MM.1S (cell line): ENCODE results near the gene SPATA17.

ENCODE experiments used
- DNase-seq: peaks from one replicate; pipeline ENCODE4 v3.0.0-alpha.2; 2015
- H2AFZ ChIP-seq: fragments of 300-600 bp; sonication (generic); 2 replicates; pipeline ENCODE4 v1.6.0; 2016; ENCODE audit warnings: antibody characterized with exemption, low read length
- H3F3A ChIP-seq: fragments of 300-600 bp; sonication (generic); 2 replicates; pipeline ENCODE4 v1.6.1; 2016; ENCODE audit warnings: mild to moderate bottlenecking, antibody characterized with exemption, low read length, moderate library complexity, mixed read lengths; ENCODE audit not compliant: insufficient read depth
- H3K27ac ChIP-seq: fragments of 300-600 bp; sonication (generic); 2 replicates; pipeline ENCODE4 v1.5.1; 2016; ENCODE audit warnings: mild to moderate bottlenecking, low read length
- H3K27me3 ChIP-seq: fragments of 300-600 bp; sonication (generic); replicated peaks from 2 replicates; pipeline ENCODE4 v1.6.0; 2016; ENCODE audit warnings: low read length; ENCODE audit not compliant: insufficient read depth
- H3K36me3 ChIP-seq: fragments of 300-600 bp; sonication (generic); replicated peaks from 2 replicates; pipeline ENCODE4 v1.6.1; 2016; ENCODE audit warnings: mild to moderate bottlenecking, low read length, mixed read lengths; ENCODE audit not compliant: insufficient read depth
- H3K4me1 ChIP-seq: fragments of 300-600 bp; sonication (generic); 2 replicates; pipeline ENCODE4 v1.6.1; 2016; ENCODE audit warnings: low read length, mixed read lengths
- H3K4me2 ChIP-seq: fragments of 300-600 bp; sonication (generic); 2 replicates; pipeline ENCODE4 v1.6.0; 2016; ENCODE audit warnings: low read depth, low read length
- H3K4me3 ChIP-seq: fragments of 300-600 bp; sonication (generic); 2 replicates; pipeline ENCODE4 v1.5.1; 2016; ENCODE audit warnings: low read length, mixed read lengths
- H3K79me2 ChIP-seq: fragments of 300-600 bp; sonication (generic); 2 replicates; pipeline ENCODE4 v1.6.1; 2016; ENCODE audit warnings: mixed run types, low read length, mixed read lengths
- H3K9ac ChIP-seq: fragments of 300-600 bp; sonication (generic); 2 replicates; pipeline ENCODE4 v1.6.1; 2016; ENCODE audit warnings: low read length, mixed read lengths
- H3K9me2 ChIP-seq: fragments of 300-600 bp; sonication (generic); replicated peaks from 2 replicates; pipeline ENCODE4 v1.6.1; 2016; ENCODE audit warnings: mild to moderate bottlenecking, low read length, mixed read lengths; ENCODE audit not compliant: insufficient read depth
- H3K9me3 ChIP-seq: fragments of 300-600 bp; sonication (generic); replicated peaks from 2 replicates; pipeline ENCODE4 v1.6.1; 2016; ENCODE audit warnings: mild to moderate bottlenecking, low read length, mixed read lengths; ENCODE audit not compliant: insufficient read depth
- H4K20me1 ChIP-seq: fragments of 300-600 bp; sonication (generic); 2 replicates; pipeline ENCODE4 v1.6.1; 2016; ENCODE audit warnings: mild to moderate bottlenecking, low read length, moderate library complexity, mixed read lengths; ENCODE audit not compliant: insufficient read depth
- CTCF ChIP-seq: fragments of 300-600 bp; sonication (generic); IDR thresholded peaks from 2 replicates; pipeline ENCODE4 v1.5.1; 2016; ENCODE audit warnings: antibody characterized with exemption, low read length, mixed read lengths
- EZH2 ChIP-seq: fragments of 300-600 bp; sonication (generic); optimal IDR thresholded peaks from 2 replicates; pipeline ENCODE3; 2017; ENCODE audit warnings: low read depth, mild to moderate bottlenecking, antibody characterized with exemption, low read length, mixed read lengths
- EZH2phosphoT487 ChIP-seq: fragments of 300-600 bp; sonication (generic); IDR thresholded peaks from 2 replicates; pipeline ENCODE4 v1.6.1; 2018; ENCODE audit warnings: antibody characterized with exemption, low read length

The SPATA17 gene

DNA sequence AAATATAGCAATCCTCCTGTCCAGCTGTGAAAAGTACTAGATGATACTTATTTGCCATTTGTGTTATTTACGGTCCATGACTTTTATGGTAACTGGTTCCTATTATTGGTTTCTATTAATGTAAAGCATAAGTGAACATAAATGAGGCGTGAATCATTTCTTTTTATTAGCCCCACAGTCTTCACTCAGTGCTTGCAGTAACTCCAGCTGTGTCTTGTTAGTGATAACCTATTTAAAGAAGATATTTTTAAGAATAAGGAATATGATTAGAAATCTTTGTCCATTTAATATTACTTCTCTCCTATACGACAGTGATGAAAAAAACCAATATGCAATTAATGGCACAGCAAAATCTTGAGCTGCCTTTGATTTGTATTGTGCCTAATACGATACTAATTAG lies 149.9 kb downstream of the SPATA17 start:
- H3K9me2 ChIP-seq: no peaks in the 10 kb centered on the region
- H3K9ac ChIP-seq: no peak overlapping the region
- no peaks in the 10 kb centered on the region for H3K79me2 ChIP-seq
- no peaks in the 10 kb centered on the region for H4K20me1 ChIP-seq
- DNase-seq: no peak
- no peaks in the 10 kb centered on the region for H3K4me1 ChIP-seq
- H3K9me3 ChIP-seq: no peaks in the 10 kb centered on the region
- no peaks in the 10 kb centered on the region for H3K27me3 ChIP-seq
- H3K27ac ChIP-seq: no peak overlapping the region
- no peak overlapping the region for H2AFZ ChIP-seq
- H3K4me3 ChIP-seq: no peak overlapping the region
- H3K36me3 ChIP-seq: no peaks in the 10 kb centered on the region
- no peaks in the 10 kb centered on the region for H3F3A ChIP-seq
- H3K4me2 ChIP-seq: no peak overlapping the region
- TF ChIP-seq EZH2phosphoT487 (no peak), CTCF (no peak), EZH2 (no peak)

DNA sequence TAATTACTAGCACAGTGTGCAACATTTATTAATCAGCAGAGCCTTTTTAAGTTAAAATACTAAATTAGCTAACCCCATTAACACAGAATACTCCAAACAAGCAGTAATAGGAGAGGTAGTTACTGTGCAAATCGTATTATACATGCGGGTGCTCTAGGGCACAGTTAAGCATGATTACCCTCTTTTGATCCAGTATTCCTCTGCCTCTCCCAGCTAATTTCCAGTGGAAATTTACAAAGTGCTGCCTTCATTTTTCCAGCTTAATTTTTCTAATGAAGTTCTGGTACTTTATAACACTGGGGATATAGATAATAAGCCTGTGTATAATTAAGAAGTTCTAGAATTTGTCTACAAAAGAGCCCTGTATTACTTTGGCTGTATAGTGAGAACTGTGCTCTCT lies 159.9 kb downstream of the SPATA17 start:
- Histone ChIP-seq H3K27ac (no peak overlapping the region), H3K36me3 (no peaks in the 10 kb centered on the region), H3F3A (no peaks in the 10 kb centered on the region), H3K9me3 (no peaks in the 10 kb centered on the region), H3K27me3 (no peaks in the 10 kb centered on the region), H3K79me2 (no peaks in the 10 kb centered on the region), H3K4me2 (no peak overlapping the region), H3K4me1 (no peaks in the 10 kb centered on the region), H3K4me3 (no peak overlapping the region), H3K9ac (no peak overlapping the region), H4K20me1 (no peaks in the 10 kb centered on the region), H3K9me2 (no peaks in the 10 kb centered on the region), H2AFZ (no peak overlapping the region)
- no peak for DNase-seq
- no peak for TF ChIP-seq EZH2
- TF ChIP-seq CTCF: no peak
- TF ChIP-seq EZH2phosphoT487: no peak

- no peak for DNase-seq
- TF ChIP-seq EZH2phosphoT487 (no peak), EZH2 (no peak), CTCF (no peak)
- no peak overlapping the region for H3K4me3 ChIP-seq
- H3K4me2 ChIP-seq: no peak overlapping the region
- H3K36me3 ChIP-seq: no peaks in the 10 kb centered on the region
- H4K20me1 ChIP-seq: no peaks in the 10 kb centered on the region
- H3K9me2 ChIP-seq: no peaks in the 10 kb centered on the region
- no peaks in the 10 kb centered on the region for H3K9me3 ChIP-seq
- H3K9ac ChIP-seq: no peak overlapping the region
- no peak overlapping the region for H2AFZ ChIP-seq
- H3K27me3 ChIP-seq: no peaks in the 10 kb centered on the region
- H3K27ac ChIP-seq: no peak overlapping the region
- no peaks in the 10 kb centered on the region for H3F3A ChIP-seq
- no peaks in the 10 kb centered on the region for H3K4me1 ChIP-seq
- H3K79me2 ChIP-seq: no peaks in the 10 kb centered on the region
Measured at GRCh38 chr1:217805792-217806191, 174.6 kb downstream of the SPATA17 start.

GRCh38 chr1:217812175-217812574 lies 181.0 kb downstream of the SPATA17 start:
- H3K9me2 ChIP-seq: no peaks in the 10 kb centered on the region
- H3F3A ChIP-seq: no peaks in the 10 kb centered on the region
- TF ChIP-seq EZH2 (no peak), EZH2phosphoT487 (no peak), CTCF (no peak)
- H2AFZ ChIP-seq: no peak overlapping the region
- no peaks in the 10 kb centered on the region for H3K4me1 ChIP-seq
- no peaks in the 10 kb centered on the region for H4K20me1 ChIP-seq
- no peak overlapping the region for H3K4me3 ChIP-seq
- H3K27me3 ChIP-seq: no peaks in the 10 kb centered on the region
- no peaks in the 10 kb centered on the region for H3K79me2 ChIP-seq
- H3K27ac ChIP-seq: no peak overlapping the region
- no peak overlapping the region for H3K9ac ChIP-seq
- no peak for DNase-seq
- H3K36me3 ChIP-seq: no peaks in the 10 kb centered on the region
- no peak overlapping the region for H3K4me2 ChIP-seq
- no peaks in the 10 kb centered on the region for H3K9me3 ChIP-seq
